Activated naive CD8-positive, alpha-beta T cell treated with anti-CD3 and anti-CD28 coated beads for 36 hours (primary cell): Measurements from ENCODE around the gene ARFGAP2. TPM values are rescaled to one million over a fixed set of nuclear protein-coding genes. Genes with fewer than 3 reads are reported as not detected.
"Not testable (repeated sequence)": the region's sequence is repeated elsewhere in the genome, so short reads cannot be mapped to it uniquely, and the experiment has no call there.

Experiments
- DNase-seq: peaks from one replicate; pipeline ENCODE4 v3.0.0; 2021
- H3K27ac Mint-ChIP-seq: one replicate; pipeline ENCODE4 v1.8.0; 2022; ENCODE audit warnings: mild to moderate bottlenecking, moderate library complexity, mixed read lengths
- H3K27me3 Mint-ChIP-seq: one replicate; pipeline ENCODE4 v1.8.0; 2022; ENCODE audit warnings: mild to moderate bottlenecking, mixed read lengths
- H3K36me3 Mint-ChIP-seq: one replicate; pipeline ENCODE4 v1.8.0; 2021; ENCODE audit warnings: mild to moderate bottlenecking, mixed read lengths
- H3K4me1 Mint-ChIP-seq: one replicate; pipeline ENCODE4 v1.8.0; 2021; ENCODE audit warnings: mixed read lengths
- H3K4me3 Mint-ChIP-seq: one replicate; pipeline ENCODE4 v1.8.0; 2022; ENCODE audit warnings: mild to moderate bottlenecking, moderate library complexity, mixed read lengths
- H3K9me3 Mint-ChIP-seq: one replicate; pipeline ENCODE4 v1.8.0; 2022; ENCODE audit warnings: mixed read lengths
- total RNA-seq, 2 experiments: library from RNA; stranded (reverse); gene quantifications; one replicate each; pipeline ENCODE4 v1.2.3, GENCODE V29; 2021

Gene ARFGAP2
- total RNA-seq, 2 experiments from 2014 or later, result 87.6 to 92.6 TPM

GRCh38 chr11:47201015-47201414 is 24.3 kb upstream of the ARFGAP2 start:
- no peak overlapping the region for H3K27ac Mint-ChIP-seq
- H3K4me3 Mint-ChIP-seq, result no peak overlapping the region
- H3K4me1 Mint-ChIP-seq, result no peaks in the 10 kb centered on the region

GRCh38 chr11:47198161-47198560 is 21.5 kb upstream of the ARFGAP2 start:
- not testable (repeated sequence) for H3K27me3 Mint-ChIP-seq, H3K27ac Mint-ChIP-seq, H3K36me3 Mint-ChIP-seq, H3K4me3 Mint-ChIP-seq, H3K9me3 Mint-ChIP-seq, DNase-seq, H3K4me1 Mint-ChIP-seq

More at GRCh38 chr11:47201015-47201414, 24.3 kb upstream of the ARFGAP2 start:
- H3K27me3 Mint-ChIP-seq, result no peaks in the 10 kb centered on the region
- no peaks in the 10 kb centered on the region for H3K36me3 Mint-ChIP-seq
- no peaks in the 10 kb centered on the region for H3K9me3 Mint-ChIP-seq
- no peak for DNase-seq

GRCh38 chr11:47192111-47192510 is 15.4 kb upstream of the ARFGAP2 start:
- Mint-ChIP-seq H3K4me1 (peaks cover 5% of the 10 kb centered on the region), H3K27me3 (peaks cover 27% of the 10 kb centered on the region), H3K27ac (no peak overlapping the region), H3K36me3 (no peaks in the 10 kb centered on the region), H3K4me3 (no peak overlapping the region), H3K9me3 (no peaks in the 10 kb centered on the region)
- no peak for DNase-seq

DNA sequence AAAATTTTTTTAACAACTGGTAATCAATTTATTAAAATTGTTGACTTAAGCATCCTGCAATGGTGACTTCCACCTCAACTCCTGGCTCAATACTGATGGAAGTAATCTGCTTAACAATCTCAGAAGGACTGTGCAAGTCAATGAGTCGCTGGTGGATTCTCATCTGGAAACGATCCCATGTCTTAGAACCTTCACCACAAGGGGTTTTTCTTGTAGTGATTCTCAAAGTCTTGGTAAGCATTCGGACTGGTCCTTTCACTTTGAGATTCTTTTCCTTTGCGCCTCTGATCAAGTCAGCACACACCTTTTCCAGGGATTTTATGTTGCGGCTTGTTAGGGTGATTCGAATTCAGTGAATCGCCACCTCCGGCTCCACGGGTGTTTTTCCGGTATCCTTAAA is 14.5 kb upstream of the ARFGAP2 start:
- H3K9me3 Mint-ChIP-seq, DNase-seq, H3K4me3 Mint-ChIP-seq, H3K27ac Mint-ChIP-seq, H3K4me1 Mint-ChIP-seq, H3K36me3 Mint-ChIP-seq: not testable (repeated sequence)
- H3K27me3 Mint-ChIP-seq, result peaks cover 33% of the 10 kb centered on the region

- peaks cover 10% of the 10 kb centered on the region for H3K4me1 Mint-ChIP-seq
- no peaks in the 10 kb centered on the region for H3K36me3 Mint-ChIP-seq
- DNase-seq, result no peak
- peaks cover 41% of the 10 kb centered on the region for H3K27me3 Mint-ChIP-seq
- H3K27ac Mint-ChIP-seq, result no peak overlapping the region
- no peaks in the 10 kb centered on the region for H3K9me3 Mint-ChIP-seq
- H3K4me3 Mint-ChIP-seq, result no peak overlapping the region
Measured at GRCh38 chr11:47189100-47189834, 12.6 kb upstream of the ARFGAP2 start.

- Mint-ChIP-seq H3K36me3 (no peaks in the 10 kb centered on the region), H3K4me1 (peaks cover 10% of the 10 kb centered on the region), H3K9me3 (no peaks in the 10 kb centered on the region), H3K27ac (no peak overlapping the region), H3K27me3 (peaks cover 50% of the 10 kb centered on the region), H3K4me3 (no peak overlapping the region)
- no peak for DNase-seq
Measured at GRCh38 chr11:47188259-47188658, 11.6 kb upstream of the ARFGAP2 start.

DNA sequence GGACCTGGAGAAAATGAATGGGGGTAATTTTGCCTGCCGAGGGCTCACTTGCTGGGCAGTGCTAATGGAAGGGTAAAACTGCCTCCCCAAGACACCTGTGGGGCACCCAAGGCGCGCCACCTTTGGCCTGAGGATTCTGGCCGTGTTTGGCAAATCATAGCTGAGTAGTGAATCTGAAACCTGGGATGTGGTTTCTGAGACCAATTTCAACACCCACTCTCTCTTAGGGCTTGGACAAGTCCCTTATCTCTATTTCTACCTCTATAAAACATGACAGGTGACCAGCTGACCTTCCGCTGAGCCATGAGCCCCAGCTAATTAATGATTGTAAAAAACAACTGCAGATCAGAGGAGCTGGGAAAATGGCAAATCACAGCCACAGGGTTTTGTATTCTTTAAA is 11.0 kb upstream of the ARFGAP2 start:
- Mint-ChIP-seq H3K9me3 (no peaks in the 10 kb centered on the region), H3K27me3 (peaks cover 50% of the 10 kb centered on the region), H3K27ac (no peak overlapping the region)

DNA sequence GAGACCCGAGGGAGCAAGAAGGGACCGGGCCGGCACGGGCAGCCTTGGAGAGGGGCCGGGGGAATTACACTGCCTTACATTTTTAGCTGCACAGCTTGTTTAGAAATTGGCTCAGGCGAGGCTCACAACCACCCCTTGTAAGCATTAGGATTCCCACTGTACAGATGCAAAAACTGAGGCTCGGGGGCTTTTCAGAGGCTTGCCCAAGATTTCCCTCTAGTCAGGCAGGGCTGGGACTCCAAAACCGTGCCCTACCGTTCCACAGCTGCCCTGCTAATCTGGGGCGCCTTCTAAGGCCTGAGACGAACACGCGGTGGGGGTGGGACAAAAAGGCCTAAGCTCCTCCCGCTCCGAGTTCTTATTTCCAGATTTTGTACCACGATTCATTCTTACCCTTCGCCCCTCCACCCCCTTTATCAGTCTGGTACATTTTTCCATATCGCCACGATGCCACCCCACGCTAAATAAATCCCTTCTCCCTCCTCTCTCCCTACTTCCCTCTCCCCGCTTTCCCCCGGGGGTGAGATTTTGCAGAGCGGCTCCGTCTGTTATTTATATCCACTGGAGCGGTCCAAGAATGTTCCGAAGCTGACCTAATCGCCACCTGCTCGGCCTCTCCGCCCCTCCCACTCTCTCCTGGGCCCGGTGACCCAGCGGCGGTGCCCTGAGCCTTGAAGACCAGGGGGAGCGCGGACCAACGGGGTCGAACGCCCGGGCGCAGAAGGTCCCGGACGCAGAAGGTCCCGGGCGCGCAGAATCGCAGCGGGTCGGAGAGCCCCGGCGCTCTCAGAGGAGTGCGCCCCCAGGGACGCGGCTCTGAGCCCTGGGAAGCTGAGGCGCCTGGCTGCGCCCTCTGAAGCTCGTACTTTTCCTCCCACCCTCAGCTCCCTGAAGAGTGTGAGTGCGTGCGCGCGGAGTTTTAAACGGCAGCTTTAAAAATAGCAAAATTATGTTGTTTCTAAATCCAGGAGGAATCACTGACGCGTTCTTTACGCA is 10.3 kb upstream of the ARFGAP2 start:
- H3K9me3 Mint-ChIP-seq, result no peaks in the 10 kb centered on the region
- H3K4me3 Mint-ChIP-seq, result peak overlapping the region; percentile 73
- H3K36me3 Mint-ChIP-seq, result no peaks in the 10 kb centered on the region
- H3K27ac Mint-ChIP-seq, result no peak overlapping the region
- peaks cover 10% of the 10 kb centered on the region for H3K4me1 Mint-ChIP-seq
- peaks cover 50% of the 10 kb centered on the region for H3K27me3 Mint-ChIP-seq
- peak; percentile 39 for DNase-seq

More for the DNA sequence above, 11.0 kb upstream of the ARFGAP2 start:
- H3K36me3 Mint-ChIP-seq, result no peaks in the 10 kb centered on the region
- H3K4me3 Mint-ChIP-seq, result peak overlapping the region; percentile 73
- DNase-seq, result no peak
- H3K4me1 Mint-ChIP-seq, result peaks cover 10% of the 10 kb centered on the region

DNA sequence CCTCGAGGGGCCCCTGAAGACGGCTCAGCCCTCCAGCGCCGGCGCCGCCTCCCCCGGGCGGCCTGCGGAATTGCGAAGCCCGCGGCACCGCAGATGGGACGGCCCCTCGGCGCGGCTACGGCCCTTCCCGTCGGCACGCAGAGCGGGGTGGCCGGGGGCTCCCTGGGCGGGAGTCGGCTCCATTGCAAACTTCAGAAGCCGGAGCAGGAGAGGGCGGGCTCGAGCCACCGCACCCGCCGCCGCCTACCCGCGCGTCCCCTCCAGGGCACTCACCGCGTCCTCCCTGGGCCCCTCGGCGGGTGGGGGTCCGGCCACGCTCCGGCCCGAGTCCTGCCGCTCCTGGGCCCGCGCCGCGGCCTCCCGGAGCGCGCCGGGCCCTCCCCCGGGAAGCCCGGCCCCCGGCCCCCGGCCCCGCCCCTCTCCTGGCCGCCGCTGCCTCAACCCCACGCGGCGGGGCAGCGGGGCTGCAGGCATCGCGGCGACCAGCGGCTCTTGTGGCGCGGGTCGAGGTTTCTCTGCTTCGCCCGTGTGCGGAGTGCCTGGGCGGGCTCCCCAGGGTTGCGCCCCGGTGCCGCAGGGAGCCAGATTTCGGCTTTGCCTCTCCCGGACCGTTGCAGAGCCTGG is 9.5 kb upstream of the ARFGAP2 start, which contains the start of gene PACSIN3:
PACSIN3 (minus strand) TSS at position 359 of the 624 bp plus-strand sequence. CDS start 3,707 bp downstream, outside the sequence.
- peak within 1 kb of the TSS; percentile 73 for H3K4me3 Mint-ChIP-seq
- no peaks in the 10 kb centered on the region for H3K36me3 Mint-ChIP-seq
- DNase-seq, result peak; percentile 43
- peaks cover 10% of the 10 kb centered on the region for H3K4me1 Mint-ChIP-seq
- no peaks in the 10 kb centered on the region for H3K9me3 Mint-ChIP-seq
- no peak within 1 kb of the TSS for H3K27ac Mint-ChIP-seq
- peaks cover 50% of the 10 kb centered on the region for H3K27me3 Mint-ChIP-seq

- H3K9me3 Mint-ChIP-seq, result no peaks in the 10 kb centered on the region
- H3K4me3 Mint-ChIP-seq, result peak overlapping the region; percentile 62
- no peak for DNase-seq
- H3K4me1 Mint-ChIP-seq, result peaks cover 10% of the 10 kb centered on the region
- H3K27ac Mint-ChIP-seq, result no peak overlapping the region
- H3K36me3 Mint-ChIP-seq, result no peaks in the 10 kb centered on the region
- peaks cover 54% of the 10 kb centered on the region for H3K27me3 Mint-ChIP-seq
Measured at GRCh38 chr11:47185305-47186075, 8.8 kb upstream of the ARFGAP2 start.

DNA sequence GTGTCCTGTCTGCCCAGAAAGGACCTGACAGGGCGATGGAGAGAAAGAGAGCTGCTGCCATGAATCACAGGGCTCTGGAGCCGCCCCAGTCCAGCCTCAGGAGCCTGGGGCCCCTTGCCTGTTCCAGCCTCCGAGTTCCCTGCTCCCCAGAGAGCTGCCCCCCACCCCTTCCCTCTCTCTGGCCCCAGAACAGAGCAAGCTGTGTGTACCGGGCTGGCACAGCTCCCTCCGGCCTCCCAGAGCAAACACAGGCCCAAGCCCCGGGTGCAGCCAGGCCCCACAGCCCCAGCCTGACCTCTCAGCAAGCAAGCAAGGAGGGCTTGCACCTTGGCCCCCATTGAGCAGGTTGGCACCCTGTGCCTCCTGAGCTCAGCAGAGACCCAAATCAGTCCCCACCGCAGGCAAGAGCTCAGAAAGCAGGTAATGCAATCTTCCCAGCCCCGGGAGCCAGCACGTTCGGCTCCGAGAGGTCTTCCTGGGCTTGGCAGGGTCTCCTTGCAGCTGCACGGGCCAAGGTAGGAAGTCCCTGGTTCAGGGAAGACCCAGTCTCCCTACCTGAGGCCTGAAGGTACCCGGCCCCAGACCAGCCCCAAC is 8.1 kb upstream of the ARFGAP2 start:
- H3K9me3 Mint-ChIP-seq, result no peaks in the 10 kb centered on the region
- peaks cover 10% of the 10 kb centered on the region for H3K4me1 Mint-ChIP-seq
- no peak overlapping the region for H3K4me3 Mint-ChIP-seq
- no peak for DNase-seq
- no peaks in the 10 kb centered on the region for H3K36me3 Mint-ChIP-seq
- H3K27me3 Mint-ChIP-seq, result peaks cover 50% of the 10 kb centered on the region
- no peak overlapping the region for H3K27ac Mint-ChIP-seq

DNA sequence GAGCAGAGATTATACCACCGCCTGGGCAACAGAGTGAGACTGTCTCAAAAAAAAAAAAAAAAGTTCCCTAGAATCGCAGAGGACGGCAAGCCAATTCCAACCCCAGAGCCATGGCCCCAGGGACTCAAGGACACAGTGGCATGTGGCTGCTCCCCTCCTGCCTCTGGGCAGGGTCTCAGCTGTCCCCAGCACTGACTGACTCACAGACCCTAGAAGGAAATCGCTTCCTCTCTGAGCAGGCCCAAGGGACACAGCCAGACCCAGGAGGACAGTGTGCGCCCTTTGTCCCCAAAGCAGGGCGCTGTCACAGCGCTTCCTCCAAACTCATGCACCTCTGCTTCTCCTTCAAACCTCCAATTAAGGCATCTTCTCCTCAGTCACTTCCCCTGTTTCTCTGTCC is 7.3 kb upstream of the ARFGAP2 start:
- no peak for DNase-seq
- H3K36me3 Mint-ChIP-seq, result no peaks in the 10 kb centered on the region
- no peak overlapping the region for H3K4me3 Mint-ChIP-seq
- H3K27ac Mint-ChIP-seq, result no peak overlapping the region
- no peaks in the 10 kb centered on the region for H3K9me3 Mint-ChIP-seq
- H3K4me1 Mint-ChIP-seq, result peaks cover 14% of the 10 kb centered on the region
- H3K27me3 Mint-ChIP-seq, result peaks cover 42% of the 10 kb centered on the region

- Mint-ChIP-seq H3K27me3 (peaks cover 36% of the 10 kb centered on the region), H3K36me3 (no peaks in the 10 kb centered on the region), H3K4me3 (no peak overlapping the region), H3K4me1 (peaks cover 14% of the 10 kb centered on the region), H3K9me3 (no peaks in the 10 kb centered on the region), H3K27ac (no peak overlapping the region)
- no peak for DNase-seq
Measured at GRCh38 chr11:47183031-47183856, 6.6 kb upstream of the ARFGAP2 start.
